H1 (cell line): ENCODE measurements around the gene JAKMIP1. TPM values are rescaled to one million over a fixed set of nuclear protein-coding genes. Genes with fewer than 3 reads are reported as not detected.

ENCODE experiments used
- ASH2L ChIP-seq: fragments of 200-600, 300-600 bp; sonication (generic); IDR thresholded peaks from one replicate; pipeline ENCODE4 v1.7.1; 2017; ENCODE audit warnings: low read length
- ATF2 ChIP-seq: IDR thresholded peaks from 2 replicates; pipeline ENCODE4 v1.6.1; 2012; ENCODE audit warnings: low read length, inconsistent platforms
- CREB1 ChIP-seq: IDR thresholded peaks from 2 replicates; pipeline ENCODE4 v1.6.1; 2012; ENCODE audit warnings: inconsistent platforms
- E2F6 ChIP-seq: IDR thresholded peaks from 2 replicates; pipeline ENCODE4 v1.6.1; 2012; ENCODE audit warnings: inconsistent platforms
- KDM4A ChIP-seq: IDR thresholded peaks from one replicate; pipeline ENCODE4 v1.7.1; 2012; ENCODE audit warnings: low read depth, mild to moderate bottlenecking, moderate library complexity, low read length, inconsistent platforms; ENCODE audit not compliant: severe bottlenecking
- SIN3A ChIP-seq, 2 experiments: IDR thresholded peaks in 1 of 2; conservative IDR thresholded peaks in 1 of 2; 2 replicates each; pipeline ENCODE4 v1.6.1; 2011 to 2012; ENCODE audit warnings: low read length in 2 of 2, improper control_type of control experiment in 1 of 2, low read depth in 1 of 2, mild to moderate bottlenecking in 1 of 2
- polyA plus RNA-seq, 7 experiments: library from polyadenylated mRNA; depleted of rRNA in 3 of 7; stranded (reverse) in 5 of 7; unstranded in 2 of 7; fragments of >200 nt in 5 of 7; fragments of 200-250 nt in 2 of 7; gene quantifications; 1 replicate in 5 of 7; 2 replicates in 1 of 7; 4 replicates in 1 of 7; pipeline versions ENCODE4 v1.2.1 to v1.2.3, GENCODE V29; 2011 to 2013; ENCODE audit warnings: missing spikeins in 2 of 7, mixed read lengths in 2 of 7
- total RNA-seq: library from RNA; stranded (reverse); fragmentation: NEBNext Ultra II Directional; extraction: Animal tissue kit (Norgen Biotek cat#: 25700); gene quantifications from 2 replicates; pipeline ENCODE4 v1.2.1, GENCODE V29; 2021

The JAKMIP1 gene
- total and polyA plus RNA-seq, 2 of the 8 experiments (the other 6 are each of a cell fraction or from before 2014, with no cell fraction given) = 2.5 to 4.4 TPM

- TF ChIP-seq ATF2 = no peak
- no peak for TF ChIP-seq SIN3A (conservative IDR thresholded peaks at IDR 0.05 in 1 of 2, IDR thresholded peaks at IDR 0.05 in 1 of 2; ENCODE audit: low read depth in 1 of 2, low read length in 2 of 2)
- TF ChIP-seq CREB1 = no peak
- TF ChIP-seq KDM4A = no peak
- TF ChIP-seq ASH2L = no peak
- no peak for TF ChIP-seq E2F6
These were observed 80.0 kb downstream of the JAKMIP1 start (continued) for GRCh38 chr4:6120361-6120760.
